Activated naive CD4-positive, alpha-beta T cell treated with anti-CD3 and anti-CD28 coated beads, Interleukin-2, amount 50 U/mL, for 72 hours (primary cell): ENCODE data around the gene ADCY5. TPM values are rescaled to one million over a fixed set of nuclear protein-coding genes. Genes with fewer than 3 reads are reported as not detected.

Experiments used
- ATAC-seq, 2 donors: fragments of 150-1000 bp; cut with Tn5 transposase; 2 replicates each; pipeline ENCODE4 v1.10.0; 2021; ENCODE audit warnings: mild to moderate bottlenecking in 2 of 2, moderate library complexity in 2 of 2
- DNase-seq, 2 donors: peaks; one replicate each; pipeline ENCODE4 v3.0.0; 2021 to 2022; ENCODE audit warnings: low spot score in 2 of 2
- H3K27ac Mint-ChIP-seq, 2 donors: one replicate each; pipeline ENCODE4 v1.8.0; 2022; ENCODE audit warnings: mild to moderate bottlenecking in 2 of 2, mixed read lengths in 2 of 2
- H3K36me3 Mint-ChIP-seq, 2 donors: one replicate each; pipeline ENCODE4 v1.8.0; 2022; ENCODE audit warnings: mixed read lengths in 2 of 2
- H3K9me3 Mint-ChIP-seq, 2 donors: one replicate each; pipeline ENCODE4 v1.8.0; 2022; ENCODE audit warnings: mixed read lengths in 2 of 2
- total RNA-seq, 2 donors: library from RNA; stranded (reverse); gene quantifications; one replicate each; pipeline ENCODE4 v1.2.3, GENCODE V29; 2022

ADCY5 gene
- total RNA-seq, 2 donors from 2014 or later = not detected

- Mint-ChIP-seq H3K9me3 (no peaks in the 10 kb centered on the region), H3K36me3 (peaks cover 0 to 8% of the 10 kb centered on the region in 2 donors), H3K27ac (no peak overlapping the region)
- ATAC-seq (no peak), DNase-seq (no peak)
These were observed 4.9 kb downstream of the ADCY5 start for GRCh38 chr3:123444023-123444422.

- DNase-seq = no peak
These were observed 6.0 kb downstream of the ADCY5 start for GRCh38 chr3:123442908-123443307.

GRCh38 chr3:123442125-123442524 is 6.8 kb downstream of the ADCY5 start:
- Mint-ChIP-seq H3K27ac (no peak overlapping the region), H3K36me3 (peaks cover 0 to 5% of the 10 kb centered on the region in 2 donors), H3K9me3 (no peaks in the 10 kb centered on the region)
- ATAC-seq (no peak), DNase-seq (no peak)

More at GRCh38 chr3:123442908-123443307, 6.0 kb downstream of the ADCY5 start:
- Mint-ChIP-seq H3K36me3 (peaks cover 0 to 8% of the 10 kb centered on the region in 2 donors), H3K27ac (peak overlapping the region in 1 of 2 donors; percentile 61), H3K9me3 (no peaks in the 10 kb centered on the region)
- no peak for ATAC-seq

- Mint-ChIP-seq H3K27ac (no peak overlapping the region), H3K9me3 (no peaks in the 10 kb centered on the region), H3K36me3 (no peaks in the 10 kb centered on the region)
- DNase-seq (no peak), ATAC-seq (no peak)
These were observed 8.9 kb downstream of the ADCY5 start for GRCh38 chr3:123439806-123440580.

- peak overlapping the region in 1 of 2 donors; percentile 52 for H3K27ac Mint-ChIP-seq
- DNase-seq (no peak), ATAC-seq (no peak)
- H3K9me3 Mint-ChIP-seq = no peaks in the 10 kb centered on the region
- no peaks in the 10 kb centered on the region for H3K36me3 Mint-ChIP-seq
These were observed 15.9 kb downstream of the ADCY5 start for GRCh38 chr3:123432832-123433523.

- ATAC-seq = no peak
These were observed 17.1 kb downstream of the ADCY5 start for GRCh38 chr3:123431658-123432324.

GRCh38 chr3:123431007-123431657 is 17.8 kb downstream of the ADCY5 start:
- no peak for DNase-seq
- Mint-ChIP-seq H3K36me3 (no peaks in the 10 kb centered on the region), H3K27ac (no peak overlapping the region), H3K9me3 (no peaks in the 10 kb centered on the region)
- no peak for ATAC-seq

More at GRCh38 chr3:123431658-123432324, 17.1 kb downstream of the ADCY5 start:
- DNase-seq = no peak
- Mint-ChIP-seq H3K36me3 (no peaks in the 10 kb centered on the region), H3K27ac (no peak overlapping the region), H3K9me3 (no peaks in the 10 kb centered on the region)

- Mint-ChIP-seq H3K27ac (no peak overlapping the region), H3K36me3 (no peaks in the 10 kb centered on the region), H3K9me3 (no peaks in the 10 kb centered on the region)
- DNase-seq = no peak
- no peak for ATAC-seq
These were observed 18.6 kb downstream of the ADCY5 start for GRCh38 chr3:123430266-123430665.

GRCh38 chr3:123429362-123430125 is 19.3 kb downstream of the ADCY5 start:
- ATAC-seq = no peak
- Mint-ChIP-seq H3K27ac (no peak overlapping the region), H3K9me3 (no peaks in the 10 kb centered on the region), H3K36me3 (no peaks in the 10 kb centered on the region)
- no peak for DNase-seq

- Mint-ChIP-seq H3K27ac (no peak overlapping the region), H3K36me3 (no peaks in the 10 kb centered on the region), H3K9me3 (no peaks in the 10 kb centered on the region)
- DNase-seq (no peak), ATAC-seq (no peak)
These were observed 23.7 kb downstream of the ADCY5 start for GRCh38 chr3:123424999-123425712.

- no peaks in the 10 kb centered on the region for H3K9me3 Mint-ChIP-seq
- H3K27ac Mint-ChIP-seq = no peak overlapping the region
- DNase-seq (no peak), ATAC-seq (no peak)
- no peaks in the 10 kb centered on the region for H3K36me3 Mint-ChIP-seq
These were observed 24.4 kb downstream of the ADCY5 start for GRCh38 chr3:123424321-123424998.

GRCh38 chr3:123423806-123424205 is 25.1 kb downstream of the ADCY5 start:
- Mint-ChIP-seq H3K36me3 (no peaks in the 10 kb centered on the region), H3K27ac (no peak overlapping the region), H3K9me3 (no peaks in the 10 kb centered on the region)
- no peak for ATAC-seq
- DNase-seq = no peak

GRCh38 chr3:123423031-123423430 is 25.9 kb downstream of the ADCY5 start:
- ATAC-seq (no peak), DNase-seq (no peak)
- Mint-ChIP-seq H3K27ac (no peak overlapping the region), H3K9me3 (no peaks in the 10 kb centered on the region), H3K36me3 (no peaks in the 10 kb centered on the region)

- no peak overlapping the region for H3K27ac Mint-ChIP-seq
- no peaks in the 10 kb centered on the region for H3K36me3 Mint-ChIP-seq
- H3K9me3 Mint-ChIP-seq = no peaks in the 10 kb centered on the region
- ATAC-seq = no peak
- no peak for DNase-seq
These were observed 26.4 kb downstream of the ADCY5 start for GRCh38 chr3:123422457-123422856.
